WERI-Rb-1 (cell line): ENCODE measurements around the gene OS9.

Source experiments
- DNase-seq: peaks from one replicate; pipeline ENCODE4 v3.0.0-alpha.2; 2020
- H3K27ac ChIP-seq: fragments of 250-450 bp; sonication (Bioruptor Pico); 2 replicates; pipeline ENCODE4 v1.5.1; 2020; ENCODE audit warnings: mild to moderate bottlenecking, moderate library complexity
- H3K27me3 ChIP-seq: fragments of 250-450 bp; sonication (Bioruptor Pico); 2 replicates; pipeline ENCODE4 v1.5.1; 2021; ENCODE audit warnings: mild to moderate bottlenecking, low read depth, moderate library complexity; ENCODE audit not compliant: insufficient read depth, severe bottlenecking
- H3K36me3 ChIP-seq: fragments of 250-450 bp; sonication (Bioruptor Pico); 2 replicates; pipeline ENCODE4 v1.5.1; 2020; ENCODE audit warnings: mild to moderate bottlenecking, moderate library complexity
- H3K4me3 ChIP-seq: 2 replicates; pipeline ENCODE4 v1.5.1; 2011; ENCODE audit warnings: low read depth, mild to moderate bottlenecking, control low read depth, low read length
- H3K9me3 ChIP-seq: fragments of 250-450 bp; sonication (Bioruptor Pico); 2 replicates; pipeline ENCODE4 v1.5.1; 2021; ENCODE audit warnings: mild to moderate bottlenecking, moderate library complexity; ENCODE audit not compliant: severe bottlenecking
- TF ChIP-seq, protein P1 (sequence below): IDR thresholded peaks from 2 replicates; pipeline ENCODE4 v1.5.1; 2011; ENCODE audit warnings: low read depth, mild to moderate bottlenecking, control low read depth, inconsistent platforms, low read length

The OS9 gene

DNA sequence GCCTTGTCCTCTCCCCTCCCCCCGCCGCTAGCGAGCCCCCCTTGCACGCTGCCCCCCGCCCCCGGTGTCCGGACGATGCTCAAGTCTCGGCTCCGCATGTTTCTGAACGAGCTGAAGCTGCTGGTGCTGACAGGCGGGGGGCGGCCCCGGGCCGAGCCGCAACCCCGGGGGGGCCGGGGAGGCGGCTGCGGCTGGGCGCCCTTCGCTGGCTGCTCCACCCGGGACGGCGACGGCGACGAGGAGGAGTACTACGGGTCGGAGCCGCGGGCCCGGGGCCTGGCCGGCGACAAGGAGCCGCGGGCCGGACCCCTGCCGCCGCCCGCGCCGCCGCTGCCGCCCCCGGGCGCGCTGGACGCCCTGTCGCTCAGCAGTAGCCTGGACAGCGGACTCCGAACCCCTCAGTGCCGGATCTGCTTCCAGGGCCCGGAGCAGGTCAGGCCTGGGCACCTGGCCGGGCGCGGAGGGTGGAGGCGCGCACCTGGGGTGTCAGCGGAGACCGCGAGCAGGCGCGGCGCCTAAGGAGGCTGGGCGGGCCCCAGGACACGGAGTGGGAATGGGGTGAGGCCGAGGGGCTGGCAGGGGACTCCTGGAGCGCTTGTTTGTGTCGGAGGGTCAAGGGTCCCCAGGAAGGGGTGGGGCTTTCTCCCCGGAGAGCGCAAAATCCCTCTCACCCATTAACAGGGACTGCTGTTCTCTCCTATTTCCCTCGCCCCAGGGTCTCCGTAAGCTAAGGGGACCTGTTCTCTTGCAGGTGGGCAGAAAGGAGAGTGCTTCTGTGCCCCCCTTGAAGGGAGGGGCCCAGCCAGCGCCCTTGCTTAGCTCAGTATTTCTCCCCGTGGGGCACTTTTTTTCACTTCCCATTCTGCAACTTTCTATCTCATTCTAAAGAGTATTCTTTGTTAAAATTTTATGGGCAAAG lies 61.8 kb downstream of the OS9 start:
- no peaks in the 10 kb centered on the region for H3K9me3 ChIP-seq
- TF ChIP-seq, protein P1, sequence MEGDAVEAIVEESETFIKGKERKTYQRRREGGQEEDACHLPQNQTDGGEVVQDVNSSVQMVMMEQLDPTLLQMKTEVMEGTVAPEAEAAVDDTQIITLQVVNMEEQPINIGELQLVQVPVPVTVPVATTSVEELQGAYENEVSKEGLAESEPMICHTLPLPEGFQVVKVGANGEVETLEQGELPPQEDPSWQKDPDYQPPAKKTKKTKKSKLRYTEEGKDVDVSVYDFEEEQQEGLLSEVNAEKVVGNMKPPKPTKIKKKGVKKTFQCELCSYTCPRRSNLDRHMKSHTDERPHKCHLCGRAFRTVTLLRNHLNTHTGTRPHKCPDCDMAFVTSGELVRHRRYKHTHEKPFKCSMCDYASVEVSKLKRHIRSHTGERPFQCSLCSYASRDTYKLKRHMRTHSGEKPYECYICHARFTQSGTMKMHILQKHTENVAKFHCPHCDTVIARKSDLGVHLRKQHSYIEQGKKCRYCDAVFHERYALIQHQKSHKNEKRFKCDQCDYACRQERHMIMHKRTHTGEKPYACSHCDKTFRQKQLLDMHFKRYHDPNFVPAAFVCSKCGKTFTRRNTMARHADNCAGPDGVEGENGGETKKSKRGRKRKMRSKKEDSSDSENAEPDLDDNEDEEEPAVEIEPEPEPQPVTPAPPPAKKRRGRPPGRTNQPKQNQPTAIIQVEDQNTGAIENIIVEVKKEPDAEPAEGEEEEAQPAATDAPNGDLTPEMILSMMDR: no peak
- H3K36me3 ChIP-seq: peaks cover 39% of the 10 kb centered on the region
- H3K27me3 ChIP-seq: no peaks in the 10 kb centered on the region
- peak overlapping the region; percentile 79 for H3K4me3 ChIP-seq
- no peak for DNase-seq
- peak overlapping the region; percentile 55 for H3K27ac ChIP-seq

DNA sequence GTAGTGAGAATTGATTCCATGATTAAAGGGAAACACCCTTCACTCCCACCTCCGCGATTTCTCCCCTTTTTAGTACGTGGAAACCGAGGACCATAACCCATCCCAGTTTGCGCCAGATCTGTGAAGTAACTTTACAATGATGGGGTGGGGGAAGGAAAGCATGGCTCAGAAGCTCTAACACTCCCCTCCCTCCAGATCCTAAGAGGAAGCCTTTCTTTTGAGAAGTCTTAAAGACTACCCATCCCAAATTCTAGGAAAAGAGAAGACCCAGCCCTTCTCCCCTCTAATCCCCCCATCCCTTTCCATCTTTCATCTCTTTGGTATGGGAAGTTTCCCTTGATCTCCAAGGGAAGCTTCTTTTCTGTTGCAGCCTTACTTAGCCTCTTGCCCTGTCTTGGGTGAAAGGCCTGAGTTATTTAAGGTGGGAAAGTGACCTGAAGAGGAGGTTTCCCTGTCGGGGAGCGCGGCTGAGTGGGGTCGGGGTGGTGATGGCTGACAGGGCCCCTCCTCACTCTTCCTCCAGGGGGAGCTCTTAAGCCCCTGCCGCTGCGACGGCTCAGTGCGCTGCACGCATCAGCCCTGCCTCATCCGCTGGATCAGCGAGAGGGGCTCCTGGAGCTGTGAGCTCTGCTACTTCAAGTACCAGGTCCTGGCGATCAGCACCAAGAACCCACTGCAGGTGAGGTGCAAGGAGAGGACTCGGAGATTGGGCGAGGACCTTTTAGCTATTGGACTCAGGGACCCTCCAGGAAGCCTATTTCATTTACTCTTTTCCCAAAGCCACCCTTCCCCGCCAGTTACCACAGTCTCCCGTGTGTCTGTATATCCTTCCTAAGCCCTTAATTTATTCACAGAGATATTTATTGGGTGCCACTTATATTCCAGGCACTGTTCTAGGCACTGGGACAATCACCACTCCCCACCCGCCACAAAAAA lies 62.7 kb downstream of the OS9 start:
- peak; percentile 79 for DNase-seq

GRCh38 chr12:57757771-57758170 lies 63.8 kb downstream of the OS9 start:
- TF ChIP-seq, protein P1: no peak
- no peak for DNase-seq
- no peaks in the 10 kb centered on the region for H3K9me3 ChIP-seq
- no peak overlapping the region for H3K27ac ChIP-seq
- no peaks in the 10 kb centered on the region for H3K27me3 ChIP-seq
- peaks cover 45% of the 10 kb centered on the region for H3K36me3 ChIP-seq
- no peak overlapping the region for H3K4me3 ChIP-seq

More for the DNA sequence above, 62.7 kb downstream of the OS9 start:
- Histone ChIP-seq H3K27ac (no peak overlapping the region), H3K9me3 (no peaks in the 10 kb centered on the region), H3K4me3 (peak overlapping the region; percentile 79), H3K36me3 (peaks cover 41% of the 10 kb centered on the region), H3K27me3 (no peaks in the 10 kb centered on the region)
- TF ChIP-seq, protein P1: peak; percentile 96

DNA sequence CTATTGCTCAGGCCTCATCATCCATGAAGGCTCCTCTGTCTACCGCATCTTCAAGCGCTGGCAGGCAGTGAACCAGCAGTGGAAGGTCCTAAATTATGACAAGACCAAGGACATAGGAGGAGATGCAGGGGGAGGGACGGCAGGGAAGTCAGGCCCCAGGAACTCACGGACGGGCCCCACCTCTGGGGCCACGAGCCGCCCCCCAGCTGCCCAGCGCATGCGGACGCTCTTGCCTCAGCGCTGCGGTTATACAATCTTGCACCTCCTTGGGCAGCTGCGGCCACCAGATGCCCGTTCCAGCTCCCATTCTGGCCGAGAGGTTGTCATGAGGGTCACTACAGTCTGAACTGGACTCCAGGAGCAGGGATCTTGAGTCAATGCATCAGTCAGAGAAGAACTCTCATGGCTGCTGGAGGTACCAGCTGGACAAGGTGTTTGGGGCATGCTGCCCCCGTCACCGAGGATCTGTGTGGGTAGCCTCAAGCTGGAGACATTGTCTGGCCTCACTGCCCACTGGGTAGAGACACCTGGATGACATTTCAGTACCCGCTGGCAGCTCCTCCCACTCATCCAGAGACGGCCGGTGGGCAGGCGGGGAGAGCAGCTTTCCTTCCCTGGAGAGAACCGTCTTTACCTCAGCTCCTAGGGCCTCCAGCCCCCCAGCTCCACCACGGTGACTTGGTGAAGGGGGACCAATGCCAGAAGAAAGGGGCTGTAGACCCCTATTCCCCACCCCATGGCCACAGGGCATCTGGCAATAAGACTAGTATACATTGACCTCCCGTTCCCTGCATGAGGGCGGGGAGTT lies 64.8 kb downstream of the OS9 start:
- Histone ChIP-seq H3K36me3 (peaks cover 55% of the 10 kb centered on the region), H3K9me3 (no peaks in the 10 kb centered on the region), H3K4me3 (no peak overlapping the region), H3K27me3 (no peaks in the 10 kb centered on the region), H3K27ac (no peak overlapping the region)
- TF ChIP-seq, protein P1: no peak
- DNase-seq: no peak

DNA sequence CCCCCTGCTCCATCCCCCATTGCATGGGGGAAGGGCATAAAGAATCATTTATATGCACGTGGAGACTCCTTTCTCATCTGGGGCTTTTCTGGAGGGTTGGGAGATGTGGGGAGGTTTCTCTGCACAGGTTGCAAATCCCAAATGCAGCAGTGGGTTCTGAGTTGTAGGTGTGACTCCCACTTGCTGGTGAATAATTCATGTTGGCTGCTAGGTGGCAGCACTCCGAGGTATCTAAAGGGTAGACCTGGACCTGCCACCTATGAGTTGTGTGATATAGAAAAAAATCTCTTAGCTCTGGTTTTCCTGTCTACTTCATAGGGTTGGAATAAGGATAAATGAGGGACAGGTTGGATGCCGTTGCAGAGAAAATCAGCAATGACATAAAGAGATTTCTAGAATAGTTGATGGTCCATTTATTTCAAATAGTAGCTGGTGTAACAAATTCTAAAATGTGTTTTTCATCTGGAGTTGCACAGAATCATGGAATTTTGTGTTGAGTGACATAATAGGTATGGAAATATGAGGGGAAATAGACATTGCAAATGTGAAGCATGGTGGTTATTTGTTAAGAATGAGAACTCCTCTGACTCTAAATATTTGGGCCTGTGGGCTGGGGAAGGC lies 65.5 kb downstream of the OS9 start:
- TF ChIP-seq, protein P1: peak; percentile 71
- Histone ChIP-seq H3K4me3 (no peak overlapping the region), H3K36me3 (peaks cover 62% of the 10 kb centered on the region), H3K27me3 (no peaks in the 10 kb centered on the region), H3K9me3 (no peaks in the 10 kb centered on the region), H3K27ac (no peak overlapping the region)
- peak; percentile 59 for DNase-seq
